AG04450 (cell line): ENCODE results near the gene ZBTB20. TPM values are rescaled to one million over a fixed set of nuclear protein-coding genes. Genes with fewer than 3 reads are reported as not detected.

ENCODE experiments used
- CTCF ChIA-PET: fragments of 300-600, 350-600 bp; formaldehyde crosslinking; extraction: SDS; loops from one replicate; lab custom pipeline; 2022; ENCODE audit warnings: antibody characterized with exemption, inconsistent platforms; lab: Charles Lee
- POLR2A ChIA-PET: fragments of 350-600 bp; formaldehyde crosslinking; extraction: SDS; loops from one replicate; lab custom pipeline; 2021; ENCODE audit warnings: antibody characterized with exemption, inconsistent platforms; lab: Yijun Ruan, JAX
- DNase-seq: peaks from one replicate; pipeline ENCODE4 v3.0.0-alpha.2; 2011; ENCODE audit warnings: low read depth, low spot score
- H3K27ac ChIP-seq: one replicate; pipeline ENCODE4 v1.5.1; 2012; ENCODE audit warnings: low read depth, low read length, control low read depth
- H3K27me3 ChIP-seq: one replicate; pipeline ENCODE4 v1.6.0; 2012; ENCODE audit warnings: low read length; ENCODE audit not compliant: control insufficient read depth, insufficient read depth
- H3K4me3 ChIP-seq: 2 replicates; pipeline ENCODE4 v1.5.1; 2011; ENCODE audit warnings: mild to moderate bottlenecking, low read depth, low read length, control low read depth
- H3K9me3 ChIP-seq: 2 replicates; pipeline ENCODE4 v1.5.1; 2012; ENCODE audit warnings: low read length; ENCODE audit not compliant: control insufficient read depth, insufficient read depth
- polyA plus RNA-seq: library from polyadenylated mRNA; depleted of rRNA; stranded (reverse); fragments of >200 nt; gene quantifications from 2 replicates; pipeline ENCODE4 v1.2.3, GENCODE V29; 2011
- TF ChIP-seq, protein P1 (sequence below): IDR thresholded peaks from 2 replicates; pipeline ENCODE4 v1.5.1; 2011; ENCODE audit warnings: low read depth, low read length, control low read depth, inconsistent platforms

Gene ZBTB20
- polyA plus RNA-seq, 1 experiment = 3.0 TPM

- ChIA-PET CTCF (interaction anchor here (1.5 to 2.2 kb wide), 4 partner anchors 10 to 127 kb away, joined by 6 to 15 read pairs (median 8); no protein-coding TSS in a partner anchor), POLR2A (no interaction called here)
- Histone ChIP-seq H3K4me3 (no peak overlapping the region), H3K27me3 (no peaks in the 10 kb centered on the region), H3K9me3 (no peaks in the 10 kb centered on the region), H3K27ac (no peak overlapping the region)
- peak; percentile 4 for DNase-seq
- TF ChIP-seq, protein P1, sequence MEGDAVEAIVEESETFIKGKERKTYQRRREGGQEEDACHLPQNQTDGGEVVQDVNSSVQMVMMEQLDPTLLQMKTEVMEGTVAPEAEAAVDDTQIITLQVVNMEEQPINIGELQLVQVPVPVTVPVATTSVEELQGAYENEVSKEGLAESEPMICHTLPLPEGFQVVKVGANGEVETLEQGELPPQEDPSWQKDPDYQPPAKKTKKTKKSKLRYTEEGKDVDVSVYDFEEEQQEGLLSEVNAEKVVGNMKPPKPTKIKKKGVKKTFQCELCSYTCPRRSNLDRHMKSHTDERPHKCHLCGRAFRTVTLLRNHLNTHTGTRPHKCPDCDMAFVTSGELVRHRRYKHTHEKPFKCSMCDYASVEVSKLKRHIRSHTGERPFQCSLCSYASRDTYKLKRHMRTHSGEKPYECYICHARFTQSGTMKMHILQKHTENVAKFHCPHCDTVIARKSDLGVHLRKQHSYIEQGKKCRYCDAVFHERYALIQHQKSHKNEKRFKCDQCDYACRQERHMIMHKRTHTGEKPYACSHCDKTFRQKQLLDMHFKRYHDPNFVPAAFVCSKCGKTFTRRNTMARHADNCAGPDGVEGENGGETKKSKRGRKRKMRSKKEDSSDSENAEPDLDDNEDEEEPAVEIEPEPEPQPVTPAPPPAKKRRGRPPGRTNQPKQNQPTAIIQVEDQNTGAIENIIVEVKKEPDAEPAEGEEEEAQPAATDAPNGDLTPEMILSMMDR = peak; percentile 73
Measured at GRCh38 chr3:115040673-115041286, 106.3 kb downstream of the ZBTB20 start.

- ChIA-PET CTCF (interaction anchor here (0.7 to 1.6 kb wide), 3 partner anchors 9 to 55 kb away, joined by 4 to 9 read pairs (median 7); no protein-coding TSS in a partner anchor), POLR2A (no interaction called here)
- Histone ChIP-seq H3K4me3 (no peak overlapping the region), H3K9me3 (no peaks in the 10 kb centered on the region), H3K27me3 (no peaks in the 10 kb centered on the region), H3K27ac (no peak overlapping the region)
- no peak for DNase-seq
- TF ChIP-seq, protein P1 = no peak
Measured at GRCh38 chr3:115040246-115040645, 106.8 kb downstream of the ZBTB20 start.

DNA sequence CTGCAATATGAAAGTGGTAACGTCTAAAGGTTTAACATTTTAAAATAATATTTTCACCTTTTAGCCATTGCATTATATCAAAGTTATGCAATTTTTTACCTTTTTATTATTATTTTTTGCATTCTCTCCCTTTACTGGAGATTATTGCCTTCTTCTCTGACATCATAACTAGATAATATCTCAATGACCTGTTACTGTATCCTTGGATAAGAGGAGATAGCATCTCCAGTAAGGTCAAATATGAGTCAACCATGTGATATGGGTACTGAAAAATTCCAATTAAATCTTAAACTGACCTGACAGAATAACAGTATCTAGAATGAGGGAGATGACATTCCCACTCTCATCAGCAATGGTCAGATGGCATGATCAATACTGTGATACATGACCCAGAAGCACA, 108.3 kb downstream of the ZBTB20 start:
- H3K4me3 ChIP-seq = no peak overlapping the region
- TF ChIP-seq, protein P1 = no peak
- ChIA-PET POLR2A (no interaction called here), CTCF (interaction anchor here (0.7 to 1.2 kb wide), 5 partner anchors 9 to 54 kb away, joined by 3 to 7 read pairs (median 3); no protein-coding TSS in a partner anchor)
- no peak overlapping the region for H3K27ac ChIP-seq
- no peaks in the 10 kb centered on the region for H3K27me3 ChIP-seq
- DNase-seq = no peak
- H3K9me3 ChIP-seq = no peaks in the 10 kb centered on the region

DNA sequence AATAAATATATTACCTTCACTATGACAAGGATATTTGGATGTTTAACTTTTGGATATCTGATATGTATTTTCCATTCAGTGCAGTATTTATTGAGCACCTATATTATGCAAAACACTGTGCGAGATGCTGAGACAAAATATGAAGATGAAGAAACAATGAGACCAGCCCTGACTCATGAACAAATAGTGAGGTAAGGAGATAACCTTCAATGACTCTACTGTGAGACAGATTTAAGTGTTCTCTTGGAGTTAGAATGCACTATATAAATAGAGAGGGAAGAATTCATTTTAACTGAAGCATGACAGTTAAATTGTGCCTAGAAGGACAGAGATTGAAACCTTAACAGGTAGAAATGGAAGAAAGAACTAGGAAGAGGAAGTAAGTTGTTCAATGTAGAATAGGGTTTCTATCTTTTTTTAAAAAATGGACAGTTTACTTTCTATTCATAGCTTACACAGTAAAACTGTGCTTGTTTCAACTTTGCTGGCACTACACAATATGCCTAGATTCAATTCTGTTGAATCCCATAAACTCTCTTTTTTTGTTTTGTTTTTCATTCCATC, 124.2 kb downstream of the ZBTB20 start:
- no peak overlapping the region for H3K4me3 ChIP-seq
- no peak for DNase-seq
- H3K9me3 ChIP-seq = no peaks in the 10 kb centered on the region
- CTCF ChIA-PET = no interaction called here
- H3K27ac ChIP-seq = no peak overlapping the region
- POLR2A ChIA-PET = no interaction called here
- TF ChIP-seq, protein P1 = no peak
- no peaks in the 10 kb centered on the region for H3K27me3 ChIP-seq

DNA sequence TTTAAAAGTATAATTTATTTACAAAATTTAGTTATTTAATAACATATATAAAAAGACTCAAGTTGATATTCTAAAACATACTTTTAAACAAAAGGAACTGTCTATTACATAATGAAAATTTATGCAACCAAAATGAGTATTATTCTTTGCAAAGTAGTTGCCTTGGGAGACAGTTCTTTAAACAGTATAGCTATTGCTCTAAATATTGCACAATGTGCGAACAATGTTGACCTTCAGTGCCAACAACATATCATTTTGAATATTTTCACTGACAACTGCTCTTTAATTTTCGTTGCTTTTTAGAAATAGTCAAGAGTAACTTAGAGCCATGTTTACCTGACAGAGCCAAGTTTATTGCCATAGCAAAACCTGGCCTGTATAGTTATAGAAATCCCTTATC, 124.9 kb downstream of the ZBTB20 start:
- Histone ChIP-seq H3K4me3 (no peak overlapping the region), H3K9me3 (no peaks in the 10 kb centered on the region), H3K27ac (no peak overlapping the region), H3K27me3 (no peaks in the 10 kb centered on the region)
- POLR2A ChIA-PET = no interaction called here
- CTCF ChIA-PET = no interaction called here
- TF ChIP-seq, protein P1 = no peak
- no peak for DNase-seq
